Measurements from ENCODE around the gene IPO4. TPM values are rescaled to one million over a fixed set of nuclear protein-coding genes. Genes with fewer than 3 reads are reported as not detected.
A peak's percentile ranks its signal among the peaks of the same experiment; 100 is the strongest.

The IPO4 gene
- total RNA-seq, 2 donors from 2014 or later: 19.3 to 78.2 TPM

DNA sequence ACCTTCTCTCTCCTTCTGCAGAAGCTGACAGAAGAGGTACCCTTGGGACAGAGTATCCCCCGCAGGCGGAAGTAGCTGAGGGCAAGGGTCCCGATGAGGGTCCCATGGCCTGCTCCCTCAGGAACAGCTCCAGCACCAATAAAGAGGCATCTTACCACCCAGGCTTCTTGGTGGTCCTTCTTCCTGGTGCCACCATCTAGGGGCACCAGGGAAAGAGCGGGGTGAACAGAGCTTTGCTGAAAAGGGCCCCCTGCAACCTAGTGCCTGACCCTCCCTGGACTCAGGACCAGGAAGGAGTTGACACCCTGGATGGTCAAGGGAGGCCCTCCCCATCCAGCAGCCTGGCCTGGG lies 28.1 kb downstream of the IPO4 start:
- Histone ChIP-seq H3K9ac (ENCODE audit: low read depth in 2 of 2, low read length in 2 of 2) (peak overlapping the region in 1 of 2 donors; percentile 85), H3K27me3 (no peaks in the 10 kb centered on the region), H3K9me3 (no peaks in the 10 kb centered on the region), H3K4me1 (peaks cover 13% of the 10 kb centered on the region), H3K27ac (peak overlapping the region; percentile 98), H3K4me3 (no peak overlapping the region), H3K36me3 (peaks cover 25% of the 10 kb centered on the region)
- no peak for DNase-seq
- intact Hi-C loops (cut with DNase I): no loop called here
- TF ChIP-seq, protein P1, sequence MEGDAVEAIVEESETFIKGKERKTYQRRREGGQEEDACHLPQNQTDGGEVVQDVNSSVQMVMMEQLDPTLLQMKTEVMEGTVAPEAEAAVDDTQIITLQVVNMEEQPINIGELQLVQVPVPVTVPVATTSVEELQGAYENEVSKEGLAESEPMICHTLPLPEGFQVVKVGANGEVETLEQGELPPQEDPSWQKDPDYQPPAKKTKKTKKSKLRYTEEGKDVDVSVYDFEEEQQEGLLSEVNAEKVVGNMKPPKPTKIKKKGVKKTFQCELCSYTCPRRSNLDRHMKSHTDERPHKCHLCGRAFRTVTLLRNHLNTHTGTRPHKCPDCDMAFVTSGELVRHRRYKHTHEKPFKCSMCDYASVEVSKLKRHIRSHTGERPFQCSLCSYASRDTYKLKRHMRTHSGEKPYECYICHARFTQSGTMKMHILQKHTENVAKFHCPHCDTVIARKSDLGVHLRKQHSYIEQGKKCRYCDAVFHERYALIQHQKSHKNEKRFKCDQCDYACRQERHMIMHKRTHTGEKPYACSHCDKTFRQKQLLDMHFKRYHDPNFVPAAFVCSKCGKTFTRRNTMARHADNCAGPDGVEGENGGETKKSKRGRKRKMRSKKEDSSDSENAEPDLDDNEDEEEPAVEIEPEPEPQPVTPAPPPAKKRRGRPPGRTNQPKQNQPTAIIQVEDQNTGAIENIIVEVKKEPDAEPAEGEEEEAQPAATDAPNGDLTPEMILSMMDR (IDR thresholded peaks at IDR 0.05): no peak

DNA sequence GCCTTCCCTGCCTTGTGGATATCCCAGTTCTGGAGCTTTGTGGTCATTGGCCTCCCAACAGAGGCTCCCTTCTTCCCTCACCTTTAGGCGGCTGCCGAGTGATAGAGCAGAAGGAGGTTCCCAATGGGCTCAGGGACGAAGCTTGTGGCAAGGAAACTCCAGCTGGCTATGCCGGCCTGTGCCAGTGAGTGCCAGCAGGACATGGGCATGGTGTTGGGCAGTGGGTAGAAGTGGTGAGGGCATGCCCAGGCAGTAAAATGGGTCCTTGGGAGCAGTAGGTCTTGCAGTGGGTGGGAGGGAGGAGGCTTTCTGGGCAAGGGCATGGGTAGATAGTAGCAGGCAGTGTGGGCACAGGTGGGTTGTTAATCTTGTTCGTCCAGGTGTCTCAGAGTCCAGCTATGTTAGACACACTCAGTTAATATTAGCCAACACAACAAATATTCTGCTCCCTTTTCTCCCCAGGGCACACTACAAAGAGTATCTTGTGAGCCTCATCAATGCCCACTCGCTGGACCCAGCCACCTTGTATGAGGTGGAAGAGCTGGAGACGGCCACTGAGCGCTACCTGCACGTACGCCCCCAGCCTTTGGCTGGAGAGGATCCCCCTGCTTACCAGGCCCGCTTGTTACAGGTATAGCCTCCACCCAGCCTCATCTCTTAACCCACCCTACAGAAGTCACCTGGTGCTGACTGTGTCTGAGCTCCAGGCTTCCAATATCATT lies 28.7 kb downstream of the IPO4 start:
- Histone ChIP-seq H3K27me3 (no peaks in the 10 kb centered on the region), H3K36me3 (peaks cover 25% of the 10 kb centered on the region), H3K9ac (ENCODE audit: low read depth in 2 of 2, low read length in 2 of 2) (no peak overlapping the region), H3K27ac (peak overlapping the region; percentile 98), H3K4me1 (peaks cover 13% of the 10 kb centered on the region), H3K4me3 (no peak overlapping the region), H3K9me3 (no peaks in the 10 kb centered on the region)
- intact Hi-C loops (cut with DNase I): no loop called here
- TF ChIP-seq, protein P1 (IDR thresholded peaks at IDR 0.05): no peak
- no peak for DNase-seq

DNA sequence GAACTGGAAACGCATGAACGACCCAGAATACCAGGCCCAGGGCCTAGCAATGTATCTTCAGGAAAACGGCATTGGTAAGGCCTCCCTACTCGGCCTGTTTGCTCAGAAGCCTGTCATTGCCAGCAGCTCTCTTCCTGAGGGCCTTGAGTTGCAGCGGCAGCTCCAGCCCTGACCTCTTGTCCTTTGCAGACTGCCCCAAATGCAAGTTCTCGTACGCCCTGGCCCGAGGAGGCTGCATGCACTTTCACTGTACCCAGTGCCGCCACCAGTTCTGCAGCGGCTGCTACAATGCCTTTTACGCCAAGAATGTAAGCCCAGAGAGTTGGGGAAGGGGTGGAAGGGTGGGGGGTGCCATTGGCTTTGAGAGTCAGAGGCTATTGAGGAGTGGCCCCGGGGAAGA lies 31.3 kb downstream of the IPO4 start:
- H3K4me1 ChIP-seq: peaks cover 4% of the 10 kb centered on the region
- H3K9me3 ChIP-seq: no peaks in the 10 kb centered on the region
- TF ChIP-seq, protein P1 (IDR thresholded peaks at IDR 0.05): no peak
- peaks cover 10% of the 10 kb centered on the region for H3K36me3 ChIP-seq
- no peak overlapping the region for H3K4me3 ChIP-seq
- H3K27ac ChIP-seq: no peak overlapping the region
- no peak overlapping the region for H3K9ac ChIP-seq (ENCODE audit: low read depth in 2 of 2, low read length in 2 of 2)
- no peaks in the 10 kb centered on the region for H3K27me3 ChIP-seq
- DNase-seq: no peak
- intact Hi-C loops (cut with DNase I): no loop called here

DNA sequence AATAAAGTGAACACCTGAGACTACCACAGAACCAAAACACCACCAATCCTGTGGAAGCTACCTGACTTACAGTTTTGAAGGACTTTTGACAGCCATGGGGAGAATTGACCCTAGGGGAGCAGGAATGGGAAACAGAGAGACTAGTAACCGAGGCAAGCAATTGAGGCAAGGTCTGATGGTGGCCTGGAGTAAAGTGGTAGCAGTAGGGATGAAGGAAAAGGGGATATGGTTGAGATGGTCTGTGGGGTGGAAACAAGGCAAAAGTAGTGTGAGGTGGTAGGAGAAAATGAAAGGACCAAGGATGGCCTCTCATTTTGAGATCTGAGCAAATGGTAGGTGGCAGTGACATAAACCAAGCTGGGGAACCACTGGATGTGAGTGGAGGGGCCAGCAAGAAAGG lies 31.8 kb downstream of the IPO4 start:
- Histone ChIP-seq H3K4me1 (no peaks in the 10 kb centered on the region), H3K36me3 (peaks cover 12% of the 10 kb centered on the region), H3K27ac (no peak overlapping the region), H3K9me3 (no peaks in the 10 kb centered on the region), H3K4me3 (no peak overlapping the region), H3K27me3 (no peaks in the 10 kb centered on the region), H3K9ac (ENCODE audit: low read depth in 2 of 2, low read length in 2 of 2) (no peak overlapping the region)
- intact Hi-C loops (cut with DNase I): no loop called here
- DNase-seq: no peak
- TF ChIP-seq, protein P1 (IDR thresholded peaks at IDR 0.05): no peak

DNA sequence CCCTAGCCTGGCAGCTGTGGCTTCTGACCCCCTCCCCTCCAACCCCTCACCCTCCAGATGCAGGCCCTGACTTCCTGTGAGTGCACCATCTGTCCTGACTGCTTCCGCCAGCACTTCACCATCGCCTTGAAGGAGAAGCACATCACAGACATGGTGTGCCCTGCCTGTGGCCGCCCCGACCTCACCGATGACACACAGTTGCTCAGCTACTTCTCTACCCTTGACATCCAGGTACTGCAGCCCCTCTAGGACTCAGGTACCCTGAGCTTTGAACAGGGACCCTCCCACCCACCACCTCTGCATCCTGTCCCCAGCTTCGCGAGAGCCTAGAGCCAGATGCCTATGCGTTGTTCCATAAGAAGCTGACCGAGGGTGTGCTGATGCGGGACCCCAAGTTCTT lies 33.5 kb downstream of the IPO4 start:
- TF ChIP-seq, protein P1 (IDR thresholded peaks at IDR 0.05): no peak
- H3K27ac ChIP-seq: no peak overlapping the region
- peaks cover 27% of the 10 kb centered on the region for H3K36me3 ChIP-seq
- H3K27me3 ChIP-seq: no peaks in the 10 kb centered on the region
- no peaks in the 10 kb centered on the region for H3K4me1 ChIP-seq
- H3K4me3 ChIP-seq: no peak overlapping the region
- DNase-seq: no peak
- no peaks in the 10 kb centered on the region for H3K9me3 ChIP-seq
- no peak overlapping the region for H3K9ac ChIP-seq (ENCODE audit: low read depth in 2 of 2, low read length in 2 of 2)
- intact Hi-C loops (cut with DNase I): no loop called here

All from colonic mucosa (tissue), 4 donors.